ENCODE measurements around the gene NMNAT3.

Gene NMNAT3

DNA sequence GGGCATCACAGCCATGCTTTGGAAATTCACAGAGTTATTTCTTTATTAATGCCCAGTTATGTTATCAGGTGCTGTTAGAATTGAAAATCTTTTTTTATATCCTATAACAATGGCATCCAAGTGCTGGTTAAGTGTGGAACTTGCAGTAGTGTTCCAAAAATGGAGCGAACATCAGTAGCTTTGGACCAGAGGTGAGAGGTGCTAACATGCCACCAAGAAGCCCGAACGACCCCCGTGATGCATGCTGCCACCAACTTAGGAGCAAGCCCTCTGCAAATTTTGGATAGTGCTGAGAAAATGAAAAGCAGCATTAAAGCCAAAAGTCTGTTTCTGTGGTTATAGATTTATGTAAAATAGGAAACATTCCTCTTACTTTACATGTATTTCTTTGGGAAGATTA, 163.0 kb downstream of the NMNAT3 start:
- H3K9me3 ChIP-seq, result no peaks in the 10 kb centered on the region
- no peaks in the 10 kb centered on the region for H3K4me1 ChIP-seq (ENCODE audit: control insufficient read depth in 1 of 2, insufficient read depth in 1 of 2, low read depth in 1 of 2, low read length in 1 of 2)
- H3K4me3 ChIP-seq (ENCODE audit: low read depth in 1 of 2, low read length in 1 of 2), result no peak overlapping the region
- H3K27ac ChIP-seq, result no peak overlapping the region
- TF ChIP-seq, protein P1, sequence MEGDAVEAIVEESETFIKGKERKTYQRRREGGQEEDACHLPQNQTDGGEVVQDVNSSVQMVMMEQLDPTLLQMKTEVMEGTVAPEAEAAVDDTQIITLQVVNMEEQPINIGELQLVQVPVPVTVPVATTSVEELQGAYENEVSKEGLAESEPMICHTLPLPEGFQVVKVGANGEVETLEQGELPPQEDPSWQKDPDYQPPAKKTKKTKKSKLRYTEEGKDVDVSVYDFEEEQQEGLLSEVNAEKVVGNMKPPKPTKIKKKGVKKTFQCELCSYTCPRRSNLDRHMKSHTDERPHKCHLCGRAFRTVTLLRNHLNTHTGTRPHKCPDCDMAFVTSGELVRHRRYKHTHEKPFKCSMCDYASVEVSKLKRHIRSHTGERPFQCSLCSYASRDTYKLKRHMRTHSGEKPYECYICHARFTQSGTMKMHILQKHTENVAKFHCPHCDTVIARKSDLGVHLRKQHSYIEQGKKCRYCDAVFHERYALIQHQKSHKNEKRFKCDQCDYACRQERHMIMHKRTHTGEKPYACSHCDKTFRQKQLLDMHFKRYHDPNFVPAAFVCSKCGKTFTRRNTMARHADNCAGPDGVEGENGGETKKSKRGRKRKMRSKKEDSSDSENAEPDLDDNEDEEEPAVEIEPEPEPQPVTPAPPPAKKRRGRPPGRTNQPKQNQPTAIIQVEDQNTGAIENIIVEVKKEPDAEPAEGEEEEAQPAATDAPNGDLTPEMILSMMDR (IDR thresholded peaks at IDR 0.05), result no peak
- H3K36me3 ChIP-seq, result no peaks in the 10 kb centered on the region
- no peaks in the 10 kb centered on the region for H3K27me3 ChIP-seq
